Measurements from ENCODE around the gene PASK.

The PASK gene

DNA sequence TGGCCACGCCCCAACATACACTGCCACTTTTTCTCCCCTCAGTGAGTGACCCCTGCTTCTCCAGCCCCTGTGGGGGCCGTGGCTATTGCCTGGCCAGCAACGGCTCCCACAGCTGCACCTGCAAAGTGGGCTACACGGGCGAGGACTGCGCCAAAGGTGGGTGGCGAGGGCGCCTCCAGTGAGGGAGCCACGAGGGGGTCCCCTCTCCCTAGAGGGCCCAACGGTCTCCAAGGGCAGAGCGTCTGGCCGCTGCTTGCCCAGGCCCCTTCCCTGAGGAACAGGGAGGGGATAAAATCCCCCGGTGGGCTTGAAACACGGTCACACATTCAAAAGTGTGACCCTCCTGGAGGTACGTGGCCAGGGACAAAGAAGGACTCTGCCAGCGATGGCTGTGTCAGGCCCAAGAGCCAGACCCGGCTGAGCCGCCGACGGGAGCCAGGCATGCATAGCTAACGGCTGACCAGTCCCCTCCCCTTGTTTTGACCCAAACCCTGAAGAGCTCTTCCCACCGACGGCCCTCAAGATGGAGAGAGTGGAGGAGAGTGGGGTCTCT lies 84.4 kb downstream of the PASK start:
- DNase-seq (ENCODE audit: low spot score) = no peak

DNA sequence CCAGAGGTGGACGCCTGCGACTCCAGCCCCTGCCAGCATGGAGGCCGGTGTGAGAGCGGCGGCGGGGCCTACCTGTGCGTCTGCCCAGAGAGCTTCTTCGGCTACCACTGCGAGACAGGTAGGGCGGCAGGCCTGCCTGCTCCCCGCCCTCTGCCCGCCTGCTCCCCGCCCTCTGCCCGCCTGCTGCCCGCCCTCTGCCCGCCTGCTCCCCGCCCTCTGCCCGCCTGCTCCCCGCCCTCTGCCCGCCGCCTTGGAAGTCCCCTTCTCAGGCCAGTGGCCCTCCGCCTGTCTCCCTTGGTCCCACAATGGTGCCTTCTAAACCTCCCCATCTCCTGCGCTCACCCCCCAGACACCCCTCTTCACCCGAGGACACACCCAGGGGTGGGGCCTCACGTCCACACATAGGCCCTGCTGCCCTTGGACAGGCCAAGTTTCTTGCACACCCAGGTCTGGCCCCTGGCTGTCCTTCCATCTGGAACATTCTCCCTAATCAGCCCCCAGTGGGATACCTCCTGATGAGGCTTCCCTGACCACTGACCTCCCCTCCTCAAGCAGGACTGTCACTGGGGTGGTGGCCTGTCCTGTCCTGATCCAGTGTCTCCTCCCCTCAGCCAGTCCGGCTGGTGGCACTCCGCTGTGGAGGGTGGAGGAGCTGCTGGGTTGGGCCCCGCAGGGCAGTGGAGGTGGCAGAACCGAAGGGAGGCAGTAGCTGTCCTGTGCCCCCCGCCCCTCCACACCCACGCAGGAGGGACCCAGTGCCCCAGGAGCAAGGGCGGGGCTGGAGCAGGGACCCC lies 85.1 kb downstream of the PASK start:
- DNase-seq (ENCODE audit: low spot score) = peak; percentile 28

DNA sequence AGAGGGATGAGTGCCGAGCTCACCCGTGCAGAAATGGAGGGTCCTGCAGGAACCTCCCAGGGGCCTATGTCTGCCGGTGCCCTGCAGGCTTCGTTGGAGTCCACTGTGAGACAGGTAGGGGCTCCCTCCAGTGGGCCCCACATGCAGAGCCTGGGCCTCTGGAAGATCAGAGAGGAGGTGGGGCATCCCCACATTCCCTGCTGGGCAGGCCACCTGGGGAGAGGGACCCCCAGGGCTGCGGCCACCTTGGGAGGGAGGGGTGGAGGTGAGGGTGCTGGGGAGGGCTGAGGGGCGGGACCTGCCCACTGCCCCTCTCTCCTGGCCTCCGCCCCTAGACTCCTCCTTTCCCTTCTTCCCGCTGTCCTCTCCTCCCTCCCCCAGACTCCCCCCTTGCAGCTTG lies 85.7 kb downstream of the PASK start:
- DNase-seq (ENCODE audit: low spot score) = no peak

DNA sequence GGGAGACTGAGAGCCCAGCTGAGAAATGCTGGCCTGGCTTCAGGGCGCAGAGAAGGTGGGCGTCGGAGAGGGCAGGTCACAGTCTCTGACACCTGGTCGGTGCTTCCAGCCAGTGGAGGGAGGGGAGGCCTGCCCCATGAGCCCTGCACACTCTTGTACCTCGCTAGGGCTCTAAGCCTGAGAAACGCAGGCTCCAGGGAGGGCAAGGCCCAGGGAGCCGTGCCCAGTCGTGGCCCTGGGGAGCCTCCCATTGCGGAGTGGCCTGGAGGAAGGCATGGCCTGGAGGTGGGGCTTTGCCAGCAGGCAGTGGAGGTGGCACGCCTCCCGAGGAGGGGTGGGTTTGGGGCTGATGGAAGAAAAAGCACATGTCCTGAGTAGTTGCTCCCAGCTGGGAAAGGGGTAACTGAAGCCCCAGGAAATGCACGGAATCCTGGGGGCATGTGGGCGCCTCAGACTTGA lies 86.2 kb downstream of the PASK start:
- no peak for DNase-seq (ENCODE audit: low spot score)

DNA sequence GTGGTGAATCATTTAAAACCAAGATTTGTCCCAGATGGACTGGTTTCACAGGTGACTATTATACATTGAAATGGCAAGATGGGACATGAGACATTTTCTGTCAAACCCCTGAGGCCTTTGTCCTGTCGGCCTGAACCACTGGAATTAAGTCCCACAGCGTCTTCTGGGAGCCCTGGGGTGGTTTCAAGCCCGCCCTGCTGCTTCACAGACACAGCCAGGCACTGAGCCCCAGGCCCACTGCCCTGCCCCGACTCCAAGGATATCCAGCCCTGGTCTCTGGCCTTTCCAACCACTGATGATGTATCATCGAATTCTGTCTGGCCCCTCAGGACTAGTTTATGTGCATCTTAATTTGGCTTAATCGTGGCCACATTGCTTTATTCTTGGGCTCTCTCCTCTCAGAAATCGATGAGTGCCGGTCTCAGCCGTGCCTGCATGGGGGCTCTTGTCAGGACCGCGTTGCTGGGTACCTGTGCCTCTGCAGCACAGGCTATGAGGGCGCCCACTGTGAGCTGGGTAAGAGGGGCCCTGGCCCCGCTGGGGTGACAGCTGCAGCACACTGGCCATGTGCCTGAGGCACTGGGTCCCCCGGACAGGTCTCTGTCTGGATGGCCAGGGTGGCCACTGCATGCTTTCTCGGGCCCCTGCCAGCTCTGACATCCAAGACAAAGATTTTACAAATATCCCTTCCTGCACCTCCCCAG lies 86.7 kb downstream of the PASK start:
- DNase-seq (ENCODE audit: low spot score) = no peak

DNA sequence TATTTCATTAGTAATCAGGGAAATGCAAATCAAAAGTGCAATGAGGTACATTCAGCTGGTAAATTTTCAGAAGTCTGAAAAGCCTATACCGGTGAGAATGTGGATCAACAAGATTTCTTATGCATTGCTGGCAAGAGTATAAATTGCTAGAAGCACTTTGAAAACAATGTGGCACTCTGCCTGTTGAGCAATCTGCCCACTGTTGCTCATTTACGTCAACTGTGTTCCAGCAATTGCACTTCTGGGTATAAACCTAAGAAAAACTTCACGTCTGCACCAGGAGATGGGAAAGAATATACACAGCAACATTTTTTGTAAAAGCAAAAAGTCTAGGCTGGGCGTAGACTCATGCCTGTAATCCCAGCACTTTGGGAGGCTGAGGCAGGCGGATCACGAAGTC lies 88.0 kb downstream of the PASK start:
- DNase-seq (ENCODE audit: low spot score) = no peak

Data from LoVo (cell line).